HEK293 (cell line): Measurements from ENCODE around the gene PNPLA5.

Experiments used
- CTCF ChIA-PET: fragments of 350-600 bp; formaldehyde crosslinking; extraction: SDS; loops from one replicate; lab custom pipeline; 2021; ENCODE audit warnings: antibody characterized with exemption; lab: Yijun Ruan, JAX
- POLR2A ChIA-PET: fragments of 300-600 bp; formaldehyde crosslinking; extraction: SDS; loops from one replicate; lab custom pipeline; 2020; ENCODE audit warnings: antibody characterized with exemption, inconsistent platforms; lab: Yijun Ruan, JAX
- H3K27ac ChIP-seq: fragments of 200-500 bp; sonication (Bioruptor generic); 2 replicates; pipeline ENCODE4 v1.5.1; 2014; ENCODE audit warnings: low read depth, low read length, control low read depth, inconsistent platforms; ENCODE audit errors: extremely low read depth
- H3K36me3 ChIP-seq, 2 experiments: fragments of 200-500 bp in 1 of 2; sonication (Bioruptor generic) in 1 of 2; 1 replicate in 1 of 2; 2 replicates in 1 of 2; pipeline ENCODE4 v1.5.1; 2014 to 2017; ENCODE audit warnings: inconsistent platforms in 2 of 2, low read length in 2 of 2; ENCODE audit not compliant: control insufficient read depth in 2 of 2, insufficient read depth in 1 of 2
- H3K4me1 ChIP-seq: fragments of 200-500 bp; sonication (Bioruptor generic); 2 replicates; pipeline ENCODE4 v1.5.1; 2014; ENCODE audit warnings: mild to moderate bottlenecking, low read length, inconsistent platforms; ENCODE audit not compliant: control insufficient read depth, insufficient read depth
- H3K4me3 ChIP-seq: 2 replicates; pipeline ENCODE4 v1.5.1; 2011; ENCODE audit warnings: low read depth, mild to moderate bottlenecking, control low read depth, low read length, moderate library complexity
- H3K9me3 ChIP-seq: fragments of 200-500 bp; sonication (Bioruptor generic); 2 replicates; pipeline ENCODE4 v1.5.1; 2014; ENCODE audit warnings: low read depth, low read length, inconsistent platforms; ENCODE audit not compliant: control insufficient read depth, insufficient read depth
- HOXC10 ChIP-seq: sonication (generic); formaldehyde crosslinking; IDR thresholded peaks from 2 replicates; pipeline ENCODE4 v1.8.1; 2023; ENCODE audit warnings: mild to moderate bottlenecking, missing genetic modification reagents
- KLF9 ChIP-seq: fragments of 450-650 bp; formaldehyde crosslinking; IDR thresholded peaks from 2 replicates; pipeline ENCODE4 v1.5.1; 2016; ENCODE audit warnings: missing biosample characterization, missing genetic modification characterization, low read depth
- MEIS1 ChIP-seq: sonication (generic); formaldehyde crosslinking; IDR thresholded peaks from 2 replicates; pipeline ENCODE4 v1.8.1; 2022; ENCODE audit warnings: missing genetic modification reagents, mild to moderate bottlenecking, borderline replicate concordance
- ZIC2 ChIP-seq: fragments of 450-650 bp; formaldehyde crosslinking; IDR thresholded peaks from 2 replicates; pipeline ENCODE4 v1.5.1; 2016; ENCODE audit warnings: missing biosample characterization, missing genetic modification characterization
- ZNF121 ChIP-seq: fragments of 450-650 bp; formaldehyde crosslinking; IDR thresholded peaks from 2 replicates; pipeline ENCODE4 v1.5.1; 2016; ENCODE audit warnings: missing biosample characterization, missing genetic modification characterization
- ZNF132 ChIP-seq: fragments of 450-650 bp; formaldehyde crosslinking; IDR thresholded peaks from 2 replicates; pipeline ENCODE4 v1.5.1; 2017; ENCODE audit warnings: missing biosample characterization, missing genetic modification characterization, borderline replicate concordance
- ZNF184 ChIP-seq: fragments of 450-650 bp; IDR thresholded peaks from 2 replicates; pipeline ENCODE4 v1.5.1; 2018; ENCODE audit warnings: missing biosample characterization, mild to moderate bottlenecking, missing genetic modification characterization
- ZNF311 ChIP-seq: fragments of 450-650 bp; formaldehyde crosslinking; IDR thresholded peaks from 2 replicates; pipeline ENCODE4 v1.5.1; 2017; ENCODE audit warnings: missing biosample characterization, missing genetic modification characterization, borderline replicate concordance
- ZNF350 ChIP-seq: fragments of 450-650 bp; formaldehyde crosslinking; IDR thresholded peaks from 2 replicates; pipeline ENCODE4 v1.5.0; 2017; ENCODE audit warnings: missing biosample characterization, mild to moderate bottlenecking, missing genetic modification characterization
- ZNF529 ChIP-seq: fragments of 450-650 bp; formaldehyde crosslinking; IDR thresholded peaks from 2 replicates; pipeline ENCODE4 v1.5.1; 2017; ENCODE audit warnings: missing genetic modification characterization, missing biosample characterization; ENCODE audit not compliant: insufficient replicate concordance
- ZNF555 ChIP-seq: fragments of 450-650 bp; formaldehyde crosslinking; conservative IDR thresholded peaks from 2 replicates; pipeline ENCODE4 v1.5.1; 2017; ENCODE audit warnings: missing biosample characterization, mild to moderate bottlenecking, missing genetic modification characterization, inconsistent platforms
- ZNF571 ChIP-seq: fragments of 450-650 bp; formaldehyde crosslinking; IDR thresholded peaks from 2 replicates; pipeline ENCODE4 v1.5.0; 2017; ENCODE audit warnings: missing biosample characterization, missing genetic modification characterization
- ZNF623 ChIP-seq: fragments of 450-650 bp; formaldehyde crosslinking; IDR thresholded peaks from 2 replicates; pipeline ENCODE4 v1.5.1; 2016; ENCODE audit warnings: missing biosample characterization, missing genetic modification characterization
- ZNF664 ChIP-seq: fragments of 450-650 bp; formaldehyde crosslinking; IDR thresholded peaks from 2 replicates; pipeline ENCODE4 v1.5.1; 2016; ENCODE audit warnings: missing biosample characterization, missing genetic modification characterization
- ZNF701 ChIP-seq: fragments of 450-650 bp; formaldehyde crosslinking; IDR thresholded peaks from 2 replicates; pipeline ENCODE4 v1.5.1; 2016; ENCODE audit warnings: missing biosample characterization, missing genetic modification characterization
- ZNF837 ChIP-seq: fragments of 450-650 bp; formaldehyde crosslinking; IDR thresholded peaks from 2 replicates; pipeline ENCODE4 v1.5.1; 2016; ENCODE audit warnings: missing biosample characterization, missing genetic modification characterization

Gene PNPLA5

GRCh38 chr22:43879901-43880540, 11.8 kb downstream of the PNPLA5 start:
- Histone ChIP-seq H3K27ac (no peak overlapping the region), H3K36me3 (no peaks in the 10 kb centered on the region)
- TF ChIP-seq ZNF121 (tag by site-specific recombination) (peak; percentile 48; the same call in 1 of the 2 replicates), KLF9 (tag by site-specific recombination) (no peak), ZNF664 (tag by site-specific recombination) (no peak)
- TF ChIP-seq, all 188 proteins: peak for 1
- H3K9me3 ChIP-seq, result no peaks in the 10 kb centered on the region
- CTCF ChIA-PET, result interaction anchor here (0.6 to 2.1 kb wide), 2 partner anchors 66 to 252 kb away, joined by 4 to 9 read pairs; no protein-coding TSS in a partner anchor
- H3K4me3 ChIP-seq, result no peak overlapping the region
- POLR2A ChIA-PET, result no interaction called here
- H3K4me1 ChIP-seq, result no peaks in the 10 kb centered on the region

- H3K27ac ChIP-seq, result no peak overlapping the region
- H3K36me3 ChIP-seq, result no peaks in the 10 kb centered on the region
- TF ChIP-seq ZNF701 (no peak), ZNF623 (tag by site-specific recombination) (peak; percentile 89)
- ChIA-PET CTCF (interaction anchor here (2.1 kb wide), 1 partner anchor 67 kb away, joined by 9 read pairs; no protein-coding TSS in a partner anchor), POLR2A (no interaction called here)
- no peak overlapping the region for H3K4me3 ChIP-seq
- H3K4me1 ChIP-seq, result no peaks in the 10 kb centered on the region
- H3K9me3 ChIP-seq, result no peaks in the 10 kb centered on the region
Observed at GRCh38 chr22:43878831-43879550, 12.8 kb downstream of the PNPLA5 start.

GRCh38 chr22:43878079-43878795, 13.6 kb downstream of the PNPLA5 start:
- TF ChIP-seq ZNF350 (tag by site-specific recombination) (no peak), ZNF311 (tag by site-specific recombination) (no peak), ZNF132 (tag by site-specific recombination) (no peak), MEIS1 (no peak), ZNF184 (tag by site-specific recombination) (no peak), ZNF555 (no peak), ZNF701 (no peak), ZNF529 (tag by site-specific recombination) (no peak), ZNF837 (tag by site-specific recombination) (no peak), HOXC10 (no peak)
- H3K4me3 ChIP-seq, result no peak overlapping the region
- CTCF ChIA-PET, result interaction anchor here (0.9 to 1.4 kb wide), 2 partner anchors 8 to 68 kb away, joined by 3 to 4 read pairs; no protein-coding TSS in a partner anchor

GRCh38 chr22:43876866-43877509, 14.8 kb downstream of the PNPLA5 start:
- Histone ChIP-seq H3K9me3 (no peaks in the 10 kb centered on the region), H3K4me1 (no peaks in the 10 kb centered on the region), H3K27ac (no peak overlapping the region), H3K36me3 (no peaks in the 10 kb centered on the region), H3K4me3 (no peak overlapping the region)
- ChIA-PET POLR2A (no interaction called here), CTCF (interaction anchor here (0.6 to 1.7 kb wide), 7 partner anchors 8 to 280 kb away, joined by 3 to 12 read pairs (median 3); no protein-coding TSS in a partner anchor)
- TF ChIP-seq ZIC2 (tag by site-specific recombination), result peak; percentile 67; the same call in 1 of the 2 replicates
- TF ChIP-seq ZNF571 (tag by site-specific recombination), result no peak

More at GRCh38 chr22:43878079-43878795, 13.6 kb downstream of the PNPLA5 start:
- Histone ChIP-seq H3K9me3 (no peaks in the 10 kb centered on the region), H3K36me3 (no peaks in the 10 kb centered on the region), H3K27ac (no peak overlapping the region), H3K4me1 (no peaks in the 10 kb centered on the region)
- POLR2A ChIA-PET, result no interaction called here
